MV-4-11 (cell line): ENCODE results near the gene CLCN7.
"Not testable (repeated sequence)": the region's sequence is repeated elsewhere in the genome, so short reads cannot be mapped to it uniquely, and the experiment has no call there.

Experiments
- DNase-seq: peaks from one replicate; lab custom pipeline; 2025; lab: John Stamatoyannopoulos, UW

CLCN7 gene

DNA sequence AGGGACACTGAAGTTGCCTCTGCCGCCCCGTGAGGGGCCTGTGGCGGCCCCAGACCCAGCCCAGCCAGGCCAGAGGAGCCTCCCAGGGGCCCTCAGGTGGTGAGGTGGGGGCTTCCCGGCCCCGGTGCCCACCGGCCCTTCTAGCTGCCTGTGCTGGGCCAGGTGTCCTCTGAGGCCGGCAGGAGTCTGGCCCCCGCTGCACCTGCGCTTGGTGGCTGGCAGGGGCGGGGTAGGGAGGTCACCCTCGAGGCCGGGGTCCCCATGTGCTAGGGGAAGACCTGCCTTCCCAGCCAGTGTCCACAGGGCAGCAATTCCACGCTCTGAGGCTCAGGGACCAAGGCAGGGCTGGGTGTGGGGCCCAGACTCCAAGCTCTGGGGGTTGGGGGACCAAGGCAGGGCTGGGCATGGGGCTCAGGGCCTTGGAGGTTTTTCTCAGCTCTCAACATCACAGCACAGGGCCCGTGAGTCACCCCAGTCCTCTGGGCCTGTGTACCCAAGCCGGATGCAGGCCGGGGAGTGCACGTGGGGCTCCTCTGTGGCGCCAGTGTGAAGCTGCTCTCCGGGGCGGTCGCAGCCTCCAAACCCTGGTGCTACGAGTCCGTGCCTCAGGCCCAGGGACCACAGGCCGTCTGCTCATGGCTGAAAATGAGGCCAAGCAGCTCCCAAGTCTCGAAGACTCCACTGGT, 29.2 kb downstream of the CLCN7 start:
- no peak for DNase-seq

DNA sequence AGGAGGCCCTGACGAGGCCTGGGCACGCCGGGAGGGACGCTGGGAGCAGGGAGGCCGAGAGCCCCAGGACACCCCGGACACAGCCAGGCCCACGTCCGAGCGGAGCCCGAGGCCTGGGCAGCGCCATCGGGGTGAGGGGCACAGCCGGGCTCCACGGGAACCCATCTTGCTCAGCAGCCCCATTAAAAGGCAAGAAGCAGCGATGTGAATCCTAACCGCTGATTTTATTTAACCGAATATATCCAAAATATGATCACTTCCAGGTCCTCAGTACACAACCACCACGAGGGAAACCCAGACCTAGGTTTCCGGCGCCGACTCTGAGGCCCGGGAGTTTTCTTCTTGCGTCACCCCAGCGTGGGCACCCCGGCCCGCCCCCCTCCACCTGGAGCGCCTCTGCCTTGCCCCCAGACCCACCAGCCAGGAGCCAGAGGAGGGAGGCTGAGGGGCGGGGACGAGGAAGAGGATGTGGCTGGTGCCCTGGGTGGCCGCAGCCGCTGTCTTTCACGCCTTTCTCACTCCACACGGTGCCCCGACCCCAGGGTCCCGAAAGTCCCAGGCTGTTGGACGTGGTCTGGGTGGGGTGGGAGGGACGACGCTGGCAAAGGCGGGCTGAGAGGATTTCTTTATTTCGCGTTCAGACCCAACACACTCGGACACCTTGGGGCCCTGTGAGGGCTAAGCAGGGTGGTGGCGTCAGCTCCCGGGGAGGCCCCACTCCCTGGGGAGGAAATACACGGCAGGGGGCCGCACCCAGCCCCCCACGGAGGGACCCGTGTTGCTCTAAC, 29.9 kb downstream of the CLCN7 start:
- no peak for DNase-seq

DNA sequence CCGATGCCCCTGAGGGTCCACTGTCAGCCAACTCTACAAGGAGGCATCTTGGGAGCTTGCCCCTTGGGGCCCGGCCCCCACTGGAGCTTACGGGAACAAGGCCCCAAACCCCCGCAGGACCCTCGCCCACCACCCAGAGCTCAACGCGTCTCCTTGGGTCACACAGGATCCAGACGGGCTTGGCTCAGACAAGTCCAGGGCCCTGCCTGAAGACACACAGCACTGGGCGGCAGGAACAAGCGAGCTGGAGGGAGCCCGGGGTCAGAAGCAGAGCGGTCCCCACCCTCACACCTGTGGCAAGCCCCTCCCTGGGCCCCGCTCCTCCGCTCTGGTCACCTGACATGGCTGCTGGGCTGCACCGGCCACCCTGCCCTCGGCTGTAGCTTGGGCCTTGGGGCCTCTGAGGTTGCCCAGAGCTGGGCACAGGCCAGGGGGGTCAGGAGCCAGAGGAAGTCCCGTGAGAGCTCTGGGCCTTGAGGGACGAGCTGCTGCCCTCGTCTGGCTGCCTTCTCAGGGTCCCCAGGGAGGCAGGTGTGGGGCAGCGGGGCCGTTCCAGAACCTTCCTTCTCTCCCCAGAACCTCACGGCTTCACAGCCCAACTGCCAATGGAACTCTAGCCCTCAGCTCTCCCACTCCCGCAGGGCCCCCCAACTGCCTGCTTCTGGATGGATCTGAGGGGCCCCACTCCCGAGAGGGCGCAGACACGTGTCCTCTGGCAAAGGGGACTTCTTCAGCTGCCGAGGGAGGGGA, 30.7 kb downstream of the CLCN7 start, which contains the start of gene CCDC154:
Gene CCDC154, minus strand, starts transcription at position 577 of the 750 bp plus-strand sequence. Its CDS starts 234 bp downstream, at position 343.
- DNase-seq, result no peak

DNA sequence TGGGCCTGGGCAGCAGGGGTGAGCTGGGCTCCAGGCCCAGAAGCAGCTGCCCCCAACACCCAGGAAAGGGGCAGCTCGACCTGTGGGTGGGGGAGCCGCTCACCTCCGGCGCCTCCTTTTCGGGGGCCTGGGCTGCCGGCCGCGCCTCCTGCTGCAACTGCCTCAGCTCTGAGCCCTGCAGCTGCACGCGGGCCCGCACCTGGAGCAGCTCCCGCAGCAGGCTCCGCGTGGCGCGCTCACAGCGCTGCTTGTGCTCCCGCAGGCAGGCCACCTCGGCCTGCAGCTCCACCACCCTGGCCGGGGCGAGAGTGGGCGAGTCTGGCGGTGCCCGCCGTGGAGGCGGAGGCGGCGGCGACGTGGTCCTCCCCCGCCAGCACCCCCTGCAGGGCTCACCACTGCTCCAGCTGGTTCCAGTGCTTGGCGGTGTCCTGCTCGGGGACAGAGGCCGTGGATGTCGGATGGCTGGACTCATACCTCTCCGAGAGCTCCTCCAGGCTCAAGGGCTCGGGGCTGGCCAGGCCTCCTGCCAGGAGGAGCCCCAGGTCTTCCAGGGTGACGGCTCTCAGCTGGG, 31.3 kb downstream of the CLCN7 start:
- DNase-seq, result no peak

DNA sequence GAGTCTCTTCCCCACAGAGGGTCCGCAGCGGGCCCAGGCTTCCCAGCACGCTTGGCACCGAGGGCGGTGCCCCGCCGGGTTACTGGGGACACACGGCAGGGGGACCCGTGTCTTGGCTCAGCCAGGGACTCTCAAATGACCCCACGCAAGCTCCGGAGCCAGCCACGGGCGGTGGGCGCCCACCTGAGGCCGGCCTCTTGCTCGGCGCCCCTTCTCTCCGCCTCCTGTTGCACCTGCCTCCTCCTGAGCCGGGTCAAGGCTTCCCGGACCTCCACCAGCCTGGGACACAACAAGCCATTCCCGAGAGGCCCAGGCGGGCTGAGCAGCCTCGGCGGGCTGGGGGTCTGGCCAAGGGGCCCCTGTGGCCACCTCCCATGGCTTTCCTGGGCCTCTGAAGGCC, 32.1 kb downstream of the CLCN7 start:
- DNase-seq, result no peak

DNA sequence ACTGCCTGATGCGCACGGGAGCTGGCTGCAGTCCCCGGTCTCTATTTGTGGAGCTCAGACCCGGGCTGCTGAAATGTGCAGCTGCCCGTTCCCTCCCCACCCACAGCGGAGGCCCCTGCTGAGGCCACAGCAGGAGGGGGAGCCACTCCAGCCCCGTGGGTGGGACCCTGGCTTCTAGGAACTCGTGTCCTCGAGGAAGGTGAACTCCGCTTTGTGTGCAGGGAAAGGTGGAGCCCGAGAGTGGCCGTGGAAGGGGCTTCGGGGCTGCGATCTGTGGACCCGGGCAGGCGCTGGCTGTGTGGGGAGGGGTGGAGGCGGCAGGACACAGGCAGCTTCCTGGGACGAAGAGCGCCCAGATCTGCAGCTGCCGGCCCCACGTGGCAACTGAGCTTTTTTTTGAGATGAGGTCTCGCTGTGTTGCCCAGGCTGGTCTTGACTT, 33.4 kb downstream of the CLCN7 start:
- no peak for DNase-seq

DNA sequence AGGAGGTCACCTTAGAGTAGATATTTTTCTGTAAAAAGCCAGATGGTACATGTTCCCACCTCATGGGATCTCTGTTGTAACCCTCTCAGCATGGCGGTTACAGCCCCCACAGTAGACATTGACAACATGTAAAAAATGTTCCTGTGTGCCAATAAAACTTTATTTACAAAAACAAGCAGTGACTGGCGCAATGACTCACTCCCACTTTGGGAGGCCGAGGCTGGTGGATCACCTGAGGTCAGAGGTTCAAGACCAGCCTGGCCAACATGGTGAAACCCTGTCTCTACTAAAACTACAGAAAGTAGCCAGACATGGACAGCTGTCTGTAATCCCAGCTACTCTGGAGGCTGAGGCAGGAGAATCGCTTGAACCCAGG, 35.1 kb downstream of the CLCN7 start:
- not testable (repeated sequence) for DNase-seq

DNA sequence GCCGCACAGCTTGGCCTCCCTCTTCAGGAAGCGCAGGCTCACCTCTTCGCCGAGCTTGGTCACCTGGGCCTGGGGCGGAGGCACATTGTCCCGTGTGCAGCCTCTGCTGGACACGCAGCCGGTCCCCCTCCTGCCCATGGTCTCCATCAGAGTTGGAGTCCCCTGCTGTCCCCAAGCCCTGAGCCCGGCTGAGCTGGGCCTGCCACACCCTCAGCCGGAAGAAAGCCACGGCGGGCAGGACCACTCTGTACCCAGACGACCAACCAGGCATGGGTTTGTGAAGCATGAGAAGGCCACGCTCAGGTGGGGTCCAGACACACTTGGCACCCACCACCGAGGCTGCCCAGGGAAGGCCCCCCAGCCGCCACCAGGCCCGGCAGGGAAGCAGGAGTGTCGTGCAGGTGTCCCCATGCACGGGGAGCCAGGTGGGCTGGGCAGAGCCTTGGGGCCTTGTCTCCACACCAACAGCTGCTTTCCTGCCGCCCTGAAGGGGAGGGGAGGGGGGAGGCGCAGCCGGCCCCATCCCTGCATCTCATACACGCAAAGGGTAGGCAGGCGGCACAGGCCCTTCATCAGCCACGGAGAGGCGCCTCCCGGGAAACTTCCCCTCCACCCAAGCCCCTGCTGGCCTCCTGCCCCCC, 35.6 kb downstream of the CLCN7 start:
- DNase-seq, result no peak

DNA sequence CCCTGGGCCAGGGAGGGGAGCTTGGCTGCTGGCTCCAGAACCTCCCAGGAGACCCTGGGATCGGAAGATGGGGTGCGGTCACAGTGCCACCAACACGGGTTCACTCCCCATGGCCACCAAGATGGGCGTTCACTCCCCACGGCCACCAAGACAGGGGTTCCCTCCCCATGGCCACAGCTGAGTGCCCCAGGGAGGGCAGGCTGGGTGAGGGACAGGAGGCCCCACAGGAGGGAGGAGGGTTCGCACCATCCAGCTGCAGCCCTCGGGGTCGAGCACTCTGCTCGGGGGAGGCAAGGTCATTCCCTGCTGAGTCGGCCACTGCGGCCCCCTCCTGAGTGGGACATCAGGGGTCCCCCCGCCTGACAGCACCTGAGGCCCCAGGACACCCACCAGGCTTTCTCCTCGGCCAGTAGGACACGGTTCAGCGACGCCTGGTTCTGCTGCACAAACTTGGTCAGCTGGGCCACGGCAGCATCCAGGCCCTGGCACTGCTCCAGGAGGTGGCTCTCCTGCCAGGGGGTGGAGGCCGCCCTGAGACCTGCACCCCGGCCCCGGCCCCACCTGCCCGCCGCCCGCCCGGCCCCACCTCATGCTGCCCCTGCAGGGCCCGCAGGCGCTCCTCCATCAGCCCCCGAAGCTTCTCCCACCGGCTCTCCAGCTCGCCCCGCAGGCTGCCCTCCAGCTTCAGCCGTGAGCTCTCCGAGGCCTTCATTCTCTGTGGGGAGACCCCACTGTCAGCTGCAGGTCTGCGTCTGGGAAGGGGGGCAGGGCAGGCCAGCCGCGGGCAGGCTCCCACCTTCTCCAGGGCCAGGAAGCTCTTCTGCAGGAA, 36.4 kb downstream of the CLCN7 start:
- no peak for DNase-seq

DNA sequence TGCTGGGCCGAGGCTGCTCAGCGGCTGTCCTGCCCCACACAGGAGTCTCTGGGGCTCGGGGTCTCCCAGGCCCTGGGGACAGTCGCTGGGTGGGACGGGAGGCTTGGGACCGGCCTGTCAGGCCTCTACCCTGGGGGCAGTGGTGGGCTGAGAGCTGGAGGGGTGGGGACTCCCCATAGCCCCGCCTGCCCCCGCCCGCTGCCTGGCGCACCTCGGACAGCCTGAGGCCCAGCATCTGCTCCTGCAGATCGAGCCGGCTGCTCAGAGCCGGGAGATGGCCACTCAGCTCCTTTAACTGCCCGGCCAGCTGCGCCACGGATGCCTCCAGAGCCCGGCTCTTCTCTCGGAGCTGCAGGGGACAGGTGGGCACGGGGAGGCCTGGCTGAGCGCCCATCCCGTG, 37.2 kb downstream of the CLCN7 start:
- DNase-seq, result no peak

DNA sequence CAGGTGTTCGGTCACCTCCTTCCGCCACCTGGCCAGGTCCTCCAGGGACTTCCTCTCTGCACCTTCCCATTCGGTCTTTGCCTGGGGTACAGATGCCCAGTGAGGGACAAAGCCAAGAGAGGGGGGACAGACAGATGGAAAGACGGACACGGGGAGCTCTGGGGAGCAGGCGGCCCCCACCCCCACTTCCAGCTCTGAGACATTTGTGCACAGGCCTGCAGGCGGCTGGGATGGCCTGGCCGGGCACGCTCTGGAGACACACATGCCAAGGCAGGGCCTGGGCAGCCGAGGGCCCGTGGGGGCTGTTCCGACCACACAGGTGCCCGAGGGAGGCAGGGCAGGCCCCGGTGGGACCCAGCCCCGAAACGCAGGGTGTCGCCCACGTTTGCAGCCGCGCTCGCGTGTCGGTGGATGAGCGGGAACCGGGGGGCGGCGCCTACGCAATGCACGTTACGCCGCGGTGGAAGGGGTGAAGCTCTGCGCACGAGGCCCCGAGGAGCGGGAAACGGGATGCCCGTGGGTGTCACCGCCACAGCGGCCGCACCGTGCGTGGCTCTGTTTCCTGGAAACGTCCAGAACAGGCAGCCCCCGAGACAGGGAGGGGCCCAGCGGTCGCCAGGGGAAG, 38.0 kb downstream of the CLCN7 start:
- DNase-seq, result no peak

DNA sequence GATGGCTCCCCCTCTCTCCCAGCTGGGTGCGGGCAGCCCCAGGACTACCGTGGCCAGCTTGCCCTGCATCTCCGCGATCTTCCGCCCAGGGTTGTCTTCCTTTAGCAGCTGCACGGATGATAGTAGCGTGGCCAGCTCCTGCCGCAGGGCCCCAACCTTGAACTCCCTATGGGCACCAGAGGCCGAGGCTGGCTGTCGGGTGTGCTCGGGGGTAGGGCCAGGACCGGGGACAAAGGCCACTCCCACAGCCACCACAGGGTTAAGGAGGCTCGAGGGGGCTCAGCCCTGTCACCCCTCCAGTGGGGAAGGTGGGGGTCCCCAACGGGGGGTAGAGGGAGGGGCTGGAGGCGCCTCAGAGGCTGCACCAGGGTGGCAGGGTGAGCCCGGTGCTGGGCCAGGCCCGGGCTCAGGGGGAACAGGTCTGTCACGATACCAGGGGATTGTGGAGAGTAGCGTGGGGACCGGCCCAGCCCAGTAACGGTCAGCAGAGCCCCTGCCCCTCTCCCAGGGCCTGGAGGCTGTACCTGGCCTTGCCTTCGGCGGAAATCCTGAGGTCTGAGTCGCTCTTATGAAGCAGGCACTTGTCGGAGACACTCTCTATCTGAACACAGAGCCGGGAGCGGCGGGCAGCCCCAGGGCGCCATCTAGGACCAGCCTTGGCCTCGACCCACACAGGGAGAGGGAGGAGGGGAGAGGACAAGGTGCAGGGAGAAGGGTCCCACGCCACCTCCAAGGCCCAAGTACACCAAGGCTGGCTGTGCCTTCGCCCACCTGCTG, 38.7 kb downstream of the CLCN7 start:
- no peak for DNase-seq

DNA sequence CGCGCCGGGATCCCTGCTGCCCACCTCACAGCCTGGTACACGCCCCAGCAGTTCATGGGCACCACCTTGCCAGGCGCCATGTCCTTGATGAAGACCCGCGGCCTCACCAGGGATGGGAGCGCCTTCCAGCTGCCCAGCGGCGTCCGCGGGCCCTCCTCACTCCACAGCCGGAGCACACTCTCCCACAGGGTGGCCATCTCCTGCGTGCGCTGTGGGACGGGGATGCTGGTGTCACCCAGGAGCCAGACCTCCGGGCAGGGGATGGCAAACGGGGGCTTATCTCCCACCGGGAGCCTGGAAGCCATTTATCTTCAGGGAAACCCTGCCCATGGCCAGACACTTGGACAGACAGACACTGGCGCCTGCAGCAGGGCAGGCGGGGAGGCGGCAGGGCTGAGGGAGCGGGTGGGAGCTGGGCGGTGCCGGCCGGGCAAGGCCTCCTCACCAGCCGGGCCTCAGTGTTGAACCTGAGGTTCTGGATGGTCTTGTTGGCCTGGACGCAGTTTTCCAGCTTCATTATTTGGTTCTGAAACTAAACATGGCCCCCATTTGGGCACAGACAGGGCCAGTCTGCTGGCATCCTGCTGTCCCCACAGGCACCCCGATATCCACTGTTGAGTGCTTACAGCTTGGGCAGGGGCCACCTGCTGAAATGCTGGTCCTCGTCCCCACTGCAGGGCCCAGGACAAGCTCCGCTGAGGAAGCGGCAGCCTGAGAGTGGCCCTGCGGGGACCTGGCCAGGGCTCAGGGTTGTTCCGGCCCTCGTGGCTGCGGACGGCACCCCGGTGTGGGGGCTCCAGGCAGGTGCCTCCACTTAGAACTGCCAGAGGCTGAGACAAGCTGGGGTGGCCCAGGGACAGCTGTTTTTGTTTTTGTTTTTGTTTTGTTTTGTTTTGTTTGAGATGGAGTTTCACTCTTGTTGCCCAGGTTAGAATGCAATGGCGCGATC, 39.9 kb downstream of the CLCN7 start:
- no peak for DNase-seq

DNA sequence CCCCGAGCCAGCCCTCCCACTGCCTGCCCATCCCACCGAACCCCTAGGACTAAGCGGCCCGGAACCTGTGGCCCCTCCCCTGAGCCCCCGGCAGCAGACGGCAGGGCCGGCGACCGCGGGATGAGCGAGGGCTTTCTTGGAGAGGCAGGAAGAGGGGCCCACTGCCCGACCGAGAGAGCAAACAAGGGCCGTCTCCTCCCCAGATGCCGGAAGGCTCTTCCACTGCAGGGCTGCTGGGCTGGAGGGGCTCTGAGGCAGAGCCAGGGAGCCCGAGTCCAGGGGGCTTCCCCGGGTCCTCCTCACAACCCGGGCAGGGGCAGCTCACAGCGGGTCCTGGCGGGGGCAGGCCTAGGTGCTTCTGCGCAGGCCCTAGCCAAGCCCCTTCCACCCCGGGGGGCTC, 41.1 kb downstream of the CLCN7 start:
- DNase-seq, result no peak

DNA sequence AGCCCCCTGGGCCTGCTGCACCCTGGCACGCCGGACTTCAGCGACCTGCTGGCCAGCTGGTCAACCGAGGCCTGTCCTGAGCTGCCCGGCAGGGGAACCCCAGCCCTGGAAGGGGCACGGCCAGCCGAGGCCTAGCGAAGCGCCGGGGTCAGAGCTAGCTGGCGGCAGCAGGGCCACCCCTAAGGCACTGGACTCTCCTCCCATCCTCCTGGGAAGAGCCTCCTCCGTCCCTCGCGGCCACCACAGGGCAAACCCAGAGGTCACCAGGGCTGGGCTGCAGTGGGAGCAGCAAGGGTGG, 41.6 kb downstream of the CLCN7 start:
- DNase-seq, result no peak

DNA sequence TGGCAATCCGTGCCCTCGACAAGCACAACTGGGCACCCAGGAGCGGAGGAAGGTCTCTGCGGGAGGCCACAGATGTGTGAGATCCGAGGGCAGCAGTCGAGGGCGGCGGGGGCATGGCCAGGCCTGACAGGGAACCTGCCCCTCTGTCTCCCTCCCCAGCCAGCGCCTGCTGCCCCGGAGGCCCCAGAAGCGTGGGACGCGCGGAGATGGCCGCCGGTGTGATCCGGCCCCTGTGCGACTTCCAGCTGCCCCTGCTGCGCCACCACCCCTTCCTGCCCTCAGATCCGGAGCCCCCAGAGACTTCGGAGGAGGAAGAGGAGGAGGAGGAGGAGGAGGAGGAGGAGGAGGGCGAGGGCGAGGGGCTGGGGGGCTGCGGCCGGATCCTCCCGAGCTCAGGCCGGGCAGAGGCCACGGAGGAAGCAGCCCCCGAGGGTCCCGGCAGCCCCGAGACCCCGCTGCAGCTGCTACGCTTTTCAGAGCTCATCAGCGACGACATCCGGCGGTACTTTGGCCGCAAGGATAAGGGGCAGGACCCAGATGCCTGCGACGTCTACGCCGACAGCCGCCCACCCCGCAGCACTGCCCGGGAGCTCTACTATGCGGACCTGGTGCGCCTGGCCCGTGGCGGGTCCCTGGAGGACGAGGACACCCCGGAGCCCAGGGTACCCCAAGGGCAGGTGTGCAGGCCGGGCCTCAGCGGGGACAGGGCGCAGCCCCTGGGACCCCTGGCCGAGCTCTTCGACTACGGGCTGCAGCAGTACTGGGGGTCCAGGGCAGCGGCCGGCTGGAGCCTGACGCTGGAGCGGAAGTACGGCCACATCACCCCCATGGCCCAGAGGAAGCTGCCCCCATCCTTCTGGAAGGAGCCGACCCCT, 42.2 kb downstream of the CLCN7 start:
- DNase-seq, result no peak

DNA sequence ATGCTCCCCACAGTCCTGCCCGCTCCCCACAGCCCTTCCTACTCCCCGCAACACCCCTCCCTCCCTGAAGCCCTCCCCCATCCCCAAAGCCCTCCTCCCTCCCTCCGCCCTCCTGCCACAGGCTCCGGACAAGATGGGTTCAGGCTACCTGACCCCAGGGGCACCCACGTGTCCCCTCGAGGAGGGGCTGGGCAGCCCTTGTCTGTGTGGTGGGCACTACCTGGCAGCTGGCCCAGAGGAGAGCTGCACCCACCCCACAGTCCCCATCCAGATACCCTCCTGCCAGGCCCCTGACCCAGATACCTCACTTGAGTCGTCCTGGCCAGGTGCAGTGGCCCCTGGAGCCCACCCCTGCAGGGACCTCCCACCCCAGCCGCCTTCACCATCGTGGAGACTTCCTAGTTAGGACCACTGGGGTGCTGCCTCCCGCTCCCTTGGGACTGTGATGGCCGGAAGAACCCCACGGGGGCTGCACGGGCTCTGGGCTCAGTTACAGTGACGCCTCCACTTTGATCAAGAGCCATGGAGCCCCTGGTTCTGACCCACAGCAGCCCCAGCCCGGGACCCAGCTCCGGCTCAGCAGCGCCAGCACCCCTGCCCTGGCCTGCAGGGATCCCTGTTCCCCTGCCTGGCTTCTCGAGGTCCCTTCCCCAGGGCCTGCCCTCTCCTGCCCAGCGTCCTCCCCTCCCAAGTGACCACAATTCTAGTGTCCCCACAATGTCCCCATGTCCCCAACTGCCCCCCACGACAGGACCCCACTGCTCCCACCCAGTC, 43.1 kb downstream of the CLCN7 start:
- DNase-seq, result no peak
